Loucy (cell line): ENCODE data around the gene SC5D.

Experiments
- H2AFZ ChIP-seq: fragments of 200-600 bp; sonication (generic); 2 replicates; pipeline ENCODE4 v1.6.0; 2016; ENCODE audit warnings: antibody characterized with exemption, mild to moderate bottlenecking, low read length, moderate library complexity
- H3F3A ChIP-seq: fragments of 200-600 bp; 2 replicates; pipeline ENCODE4 v1.6.0; 2016; ENCODE audit warnings: antibody characterized with exemption, low read depth, mild to moderate bottlenecking
- H3K27me3 ChIP-seq: fragments of 200-600 bp; sonication (generic); 2 replicates; pipeline ENCODE4 v1.6.1; 2014; ENCODE audit warnings: low read length, mild to moderate bottlenecking; ENCODE audit not compliant: insufficient read depth, poor library complexity, severe bottlenecking
- H3K36me3 ChIP-seq: fragments of 200-600 bp; sonication (generic); 2 replicates; pipeline ENCODE4 v1.6.1; 2016; ENCODE audit warnings: low read length; ENCODE audit not compliant: insufficient read depth
- H3K4me1 ChIP-seq: fragments of 200-600 bp; sonication (generic); 2 replicates; pipeline ENCODE4 v1.5.1; 2014; ENCODE audit warnings: low read length, mild to moderate bottlenecking; ENCODE audit not compliant: insufficient read depth, poor library complexity, severe bottlenecking
- H3K4me2 ChIP-seq: fragments of 200-600 bp; sonication (generic); 2 replicates; pipeline ENCODE4 v1.6.0; 2014; ENCODE audit warnings: antibody characterized with exemption, low read length, low read depth, mild to moderate bottlenecking; ENCODE audit not compliant: poor library complexity, severe bottlenecking
- H3K4me3 ChIP-seq: fragments of 200-600 bp; sonication (generic); 2 replicates; pipeline ENCODE4 v1.5.1; 2014; ENCODE audit warnings: low read length, mild to moderate bottlenecking, mixed read lengths; ENCODE audit not compliant: poor library complexity, severe bottlenecking
- H3K79me2 ChIP-seq: fragments of 200-600 bp; sonication (generic); 2 replicates; pipeline ENCODE4 v1.6.1; 2014; ENCODE audit warnings: low read length; ENCODE audit not compliant: insufficient read depth
- H3K9ac ChIP-seq: fragments of 200-600 bp; sonication (generic); 2 replicates; pipeline ENCODE4 v1.6.0; 2014; ENCODE audit warnings: mild to moderate bottlenecking, low read depth, low read length, moderate library complexity; ENCODE audit not compliant: poor library complexity, severe bottlenecking
- H3K9me2 ChIP-seq: fragments of 200-600 bp; sonication (generic); replicated peaks from 2 replicates; pipeline ENCODE4 v1.6.1; 2016; ENCODE audit warnings: low read depth, low read length, mixed read lengths
- H3K9me3 ChIP-seq: fragments of 200-600 bp; sonication (generic); 2 replicates; pipeline ENCODE4 v1.6.1; 2014; ENCODE audit warnings: mild to moderate bottlenecking, antibody characterized with exemption, low read length, low read depth; ENCODE audit not compliant: insufficient read depth
- H4K20me1 ChIP-seq: fragments of 200-600 bp; sonication (generic); 2 replicates; pipeline ENCODE4 v1.6.0; 2014; ENCODE audit warnings: antibody characterized with exemption, low read length, mild to moderate bottlenecking; ENCODE audit not compliant: insufficient read depth, poor library complexity, severe bottlenecking
- CTCF ChIP-seq: fragments of 200-600 bp; sonication (generic); conservative IDR thresholded peaks from 2 replicates; pipeline ENCODE4 v1.5.1; 2014; ENCODE audit warnings: mild to moderate bottlenecking, antibody characterized with exemption, low read length
- EZH2phosphoT487 ChIP-seq: fragments of 200-600 bp; IDR thresholded peaks from 2 replicates; pipeline ENCODE4 v1.6.1; 2018; ENCODE audit warnings: antibody characterized with exemption, mild to moderate bottlenecking, moderate library complexity, borderline replicate concordance

Gene SC5D

GRCh38 chr11:121274332-121274991 lies 18.1 kb upstream of the SC5D start:
- Histone ChIP-seq H4K20me1 (no peaks in the 10 kb centered on the region), H3K4me1 (peaks cover 2% of the 10 kb centered on the region), H3K9me2 (no peaks in the 10 kb centered on the region), H3F3A (no peaks in the 10 kb centered on the region), H3K9me3 (no peaks in the 10 kb centered on the region), H3K36me3 (no peaks in the 10 kb centered on the region), H3K79me2 (no peaks in the 10 kb centered on the region), H3K27me3 (no peaks in the 10 kb centered on the region), H3K4me3 (no peak overlapping the region), H3K9ac (no peak overlapping the region), H3K4me2 (no peak overlapping the region), H2AFZ (no peak overlapping the region)
- TF ChIP-seq CTCF: no peak

DNA sequence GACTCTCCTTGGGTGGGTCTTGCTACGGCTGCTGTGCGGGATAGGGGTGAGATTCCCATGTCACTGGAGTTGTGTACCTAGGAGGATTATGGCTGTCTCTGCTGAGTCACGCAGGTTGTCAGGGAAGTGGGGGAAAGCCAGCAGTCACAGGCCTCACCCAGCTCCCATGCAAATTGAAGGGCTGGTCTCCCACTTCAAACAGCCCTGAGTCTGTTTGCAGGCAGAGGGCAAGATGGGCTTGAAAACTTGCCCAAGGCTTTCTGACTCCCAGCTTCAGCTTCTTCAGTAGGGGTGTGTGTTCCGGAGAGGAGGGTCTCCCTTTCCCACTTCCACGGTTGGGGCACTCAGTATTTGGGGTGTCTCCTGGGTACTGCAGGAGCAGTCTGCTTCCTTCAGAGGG lies 10.9 kb upstream of the SC5D start:
- Histone ChIP-seq H3K4me3 (no peak overlapping the region), H3K4me2 (no peak overlapping the region), H2AFZ (no peak overlapping the region), H3K9me2 (no peaks in the 10 kb centered on the region), H3K36me3 (no peaks in the 10 kb centered on the region), H3K9me3 (no peaks in the 10 kb centered on the region; the same call in 1 of the 2 replicates), H3K9ac (no peak overlapping the region), H3K27me3 (no peaks in the 10 kb centered on the region), H4K20me1 (no peaks in the 10 kb centered on the region), H3F3A (no peaks in the 10 kb centered on the region), H3K79me2 (no peaks in the 10 kb centered on the region), H3K4me1 (no peaks in the 10 kb centered on the region)
- TF ChIP-seq EZH2phosphoT487 (no peak), CTCF (no peak)

- no peaks in the 10 kb centered on the region for H4K20me1 ChIP-seq
- H2AFZ ChIP-seq: no peak overlapping the region
- no peaks in the 10 kb centered on the region for H3K36me3 ChIP-seq
- H3K9ac ChIP-seq: no peak overlapping the region
- no peak overlapping the region for H3K4me2 ChIP-seq
- H3K9me2 ChIP-seq: no peaks in the 10 kb centered on the region
- TF ChIP-seq EZH2phosphoT487 (no peak), CTCF (no peak)
- no peak overlapping the region for H3K4me3 ChIP-seq
- no peaks in the 10 kb centered on the region for H3F3A ChIP-seq
- no peaks in the 10 kb centered on the region; the same call in 1 of the 2 replicates for H3K9me3 ChIP-seq
- no peaks in the 10 kb centered on the region for H3K4me1 ChIP-seq
- no peaks in the 10 kb centered on the region for H3K27me3 ChIP-seq
- H3K79me2 ChIP-seq: no peaks in the 10 kb centered on the region
These were observed 10.2 kb upstream of the SC5D start for GRCh38 chr11:121282386-121282785.
